ENCODE data around the gene PCDHGA8.
A peak's percentile ranks its signal among the peaks of the same experiment; 100 is the strongest.
"Not testable (repeated sequence)": the region's sequence is repeated elsewhere in the genome, so short reads cannot be mapped to it uniquely, and the experiment has no call there.

The PCDHGA8 gene

GRCh38 chr5:141414548-141415274 lies 22.3 kb downstream of the PCDHGA8 start:
- H3K9me3 ChIP-seq (ENCODE audit: control insufficient read depth, insufficient read depth, low read length); H3K4me3 ChIP-seq (ENCODE audit: low read depth, low read length): not testable (repeated sequence)

GRCh38 chr5:141415275-141415618 lies 22.8 kb downstream of the PCDHGA8 start:
- peaks cover 17% of the 10 kb centered on the region for H3K27me3 ChIP-seq (ENCODE audit: control insufficient read depth, insufficient read depth, low read length)
- not testable (repeated sequence) for H3K9me3 ChIP-seq (ENCODE audit: control insufficient read depth, insufficient read depth, low read length); H3K4me3 ChIP-seq (ENCODE audit: low read depth, low read length); H3K36me3 ChIP-seq (ENCODE audit: control insufficient read depth, insufficient read depth, low read length); H3K4me1 ChIP-seq (ENCODE audit: control insufficient read depth, insufficient read depth, low read length); H3K9ac ChIP-seq (ENCODE audit: low read depth, low read length)

More at GRCh38 chr5:141414548-141415274, 22.3 kb downstream of the PCDHGA8 start:
- H3K27me3 ChIP-seq (ENCODE audit: control insufficient read depth, insufficient read depth, low read length): peaks cover 14% of the 10 kb centered on the region
- not testable (repeated sequence) for H3K4me1 ChIP-seq (ENCODE audit: control insufficient read depth, insufficient read depth, low read length); H3K9ac ChIP-seq (ENCODE audit: low read depth, low read length); H3K36me3 ChIP-seq (ENCODE audit: control insufficient read depth, insufficient read depth, low read length)

GRCh38 chr5:141417494-141418172 lies 25.2 kb downstream of the PCDHGA8 start, which contains the start of gene PCDHGB7:
PCDHGB7 (plus strand) TSS chr5:141417677; CDS start chr5:141417860, 183 bp downstream.
- peak within 1 kb of the TSS; percentile 56 for H3K9ac ChIP-seq (ENCODE audit: low read depth, low read length)

GRCh38 chr5:141419074-141419880 lies 26.8 kb downstream of the PCDHGA8 start:
- Histone ChIP-seq H3K4me3 (ENCODE audit: low read depth, low read length) (no peak overlapping the region), H3K36me3 (ENCODE audit: control insufficient read depth, insufficient read depth, low read length) (no peaks in the 10 kb centered on the region), H3K27me3 (ENCODE audit: control insufficient read depth, insufficient read depth, low read length) (peaks cover 17% of the 10 kb centered on the region), H3K9ac (ENCODE audit: low read depth, low read length) (no peak overlapping the region), H3K4me1 (ENCODE audit: control insufficient read depth, insufficient read depth, low read length) (no peaks in the 10 kb centered on the region), H3K9me3 (ENCODE audit: control insufficient read depth, insufficient read depth, low read length) (peaks cover 5% of the 10 kb centered on the region)

More at GRCh38 chr5:141417494-141418172, 25.2 kb downstream of the PCDHGA8 start, which contains the start of gene PCDHGB7:
- Histone ChIP-seq H3K27me3 (ENCODE audit: control insufficient read depth, insufficient read depth, low read length) (peaks cover 17% of the 10 kb centered on the region), H3K4me3 (ENCODE audit: low read depth, low read length) (peak within 1 kb of the TSS; percentile 55)
- H3K36me3 ChIP-seq (ENCODE audit: control insufficient read depth, insufficient read depth, low read length); H3K9me3 ChIP-seq (ENCODE audit: control insufficient read depth, insufficient read depth, low read length); H3K4me1 ChIP-seq (ENCODE audit: control insufficient read depth, insufficient read depth, low read length): not testable (repeated sequence)

GRCh38 chr5:141420855-141421488 lies 28.5 kb downstream of the PCDHGA8 start, which contains the start of gene PCDHGA11:
PCDHGA11 (plus strand) TSS chr5:141421051; CDS start chr5:141421228, 177 bp downstream.
- Histone ChIP-seq H3K4me1 (ENCODE audit: control insufficient read depth, insufficient read depth, low read length) (no peaks in the 10 kb centered on the region), H3K4me3 (ENCODE audit: low read depth, low read length) (peak within 1 kb of the TSS; percentile 52), H3K36me3 (ENCODE audit: control insufficient read depth, insufficient read depth, low read length) (no peaks in the 10 kb centered on the region), H3K9ac (ENCODE audit: low read depth, low read length) (no peak within 1 kb of the TSS), H3K9me3 (ENCODE audit: control insufficient read depth, insufficient read depth, low read length) (peaks cover 5% of the 10 kb centered on the region), H3K27me3 (ENCODE audit: control insufficient read depth, insufficient read depth, low read length) (peaks cover 17% of the 10 kb centered on the region)

- Histone ChIP-seq H3K9ac (ENCODE audit: low read depth, low read length) (no peak overlapping the region), H3K9me3 (ENCODE audit: control insufficient read depth, insufficient read depth, low read length) (peaks cover 5% of the 10 kb centered on the region), H3K27me3 (ENCODE audit: control insufficient read depth, insufficient read depth, low read length) (peaks cover 17% of the 10 kb centered on the region), H3K4me3 (ENCODE audit: low read depth, low read length) (peak overlapping the region; percentile 52), H3K4me1 (ENCODE audit: control insufficient read depth, insufficient read depth, low read length) (no peaks in the 10 kb centered on the region), H3K36me3 (ENCODE audit: control insufficient read depth, insufficient read depth, low read length) (no peaks in the 10 kb centered on the region)
Observed at GRCh38 chr5:141421489-141421855, 29.0 kb downstream of the PCDHGA8 start.

- Histone ChIP-seq H3K9ac (ENCODE audit: low read depth, low read length) (no peak overlapping the region), H3K36me3 (ENCODE audit: control insufficient read depth, insufficient read depth, low read length) (peaks cover 4% of the 10 kb centered on the region), H3K4me1 (ENCODE audit: control insufficient read depth, insufficient read depth, low read length) (no peaks in the 10 kb centered on the region), H3K27me3 (ENCODE audit: control insufficient read depth, insufficient read depth, low read length) (peaks cover 17% of the 10 kb centered on the region), H3K9me3 (ENCODE audit: control insufficient read depth, insufficient read depth, low read length) (peaks cover 11% of the 10 kb centered on the region), H3K4me3 (ENCODE audit: low read depth, low read length) (no peak overlapping the region)
Observed at GRCh38 chr5:141422742-141423291, 30.4 kb downstream of the PCDHGA8 start.

- Histone ChIP-seq H3K4me3 (ENCODE audit: low read depth, low read length) (no peak overlapping the region), H3K36me3 (ENCODE audit: control insufficient read depth, insufficient read depth, low read length) (peaks cover 6% of the 10 kb centered on the region), H3K9ac (ENCODE audit: low read depth, low read length) (no peak overlapping the region), H3K4me1 (ENCODE audit: control insufficient read depth, insufficient read depth, low read length) (no peaks in the 10 kb centered on the region), H3K9me3 (ENCODE audit: control insufficient read depth, insufficient read depth, low read length) (peaks cover 17% of the 10 kb centered on the region), H3K27me3 (ENCODE audit: control insufficient read depth, insufficient read depth, low read length) (no peaks in the 10 kb centered on the region)
Observed at GRCh38 chr5:141427783-141428426, 35.5 kb downstream of the PCDHGA8 start.

GRCh38 chr5:141430332-141431113 lies 38.1 kb downstream of the PCDHGA8 start, which contains the start of gene PCDHGA12:
PCDHGA12 (plus strand) TSS chr5:141430507; CDS start chr5:141430760, 253 bp downstream.
- Histone ChIP-seq H3K27me3 (ENCODE audit: control insufficient read depth, insufficient read depth, low read length) (no peaks in the 10 kb centered on the region), H3K4me3 (ENCODE audit: low read depth, low read length) (no peak within 1 kb of the TSS), H3K36me3 (ENCODE audit: control insufficient read depth, insufficient read depth, low read length) (peaks cover 6% of the 10 kb centered on the region), H3K9me3 (ENCODE audit: control insufficient read depth, insufficient read depth, low read length) (peaks cover 21% of the 10 kb centered on the region), H3K9ac (ENCODE audit: low read depth, low read length) (no peak within 1 kb of the TSS), H3K4me1 (ENCODE audit: control insufficient read depth, insufficient read depth, low read length) (no peaks in the 10 kb centered on the region)

GRCh38 chr5:141431286-141431685 lies 38.9 kb downstream of the PCDHGA8 start:
- Histone ChIP-seq H3K4me3 (ENCODE audit: low read depth, low read length) (no peak overlapping the region), H3K9me3 (ENCODE audit: control insufficient read depth, insufficient read depth, low read length) (peaks cover 21% of the 10 kb centered on the region), H3K4me1 (ENCODE audit: control insufficient read depth, insufficient read depth, low read length) (no peaks in the 10 kb centered on the region), H3K36me3 (ENCODE audit: control insufficient read depth, insufficient read depth, low read length) (peaks cover 6% of the 10 kb centered on the region), H3K9ac (ENCODE audit: low read depth, low read length) (no peak overlapping the region), H3K27me3 (ENCODE audit: control insufficient read depth, insufficient read depth, low read length) (no peaks in the 10 kb centered on the region)
